Measurements from ENCODE around the gene CMSS1.

The CMSS1 gene

GRCh38 chr3:99817437-99818240, at the start of gene CMSS1:
TSS of gene CMSS1 (plus strand) at chr3:99817862.
- H3K4me3 ChIP-seq (ENCODE audit: low read depth, low read length), result peak within 1 kb of the TSS; percentile 86

- no peak overlapping the region for H3K4me3 ChIP-seq (ENCODE audit: low read depth, low read length)
Measured at GRCh38 chr3:99768126-99768525, 49.5 kb upstream of the CMSS1 start.

GRCh38 chr3:99768808-99769501, 48.7 kb upstream of the CMSS1 start:
- H3K4me3 ChIP-seq (ENCODE audit: low read depth, low read length), result no peak overlapping the region

- H3K4me3 ChIP-seq (ENCODE audit: low read depth, low read length), result no peak overlapping the region
Measured at GRCh38 chr3:99772171-99772570, 45.5 kb upstream of the CMSS1 start.

GRCh38 chr3:99772671-99773070, 45.0 kb upstream of the CMSS1 start:
- H3K4me3 ChIP-seq (ENCODE audit: low read depth, low read length), result no peak overlapping the region

- no peak overlapping the region for H3K4me3 ChIP-seq (ENCODE audit: low read depth, low read length)
Measured at GRCh38 chr3:99774467-99774866, 43.2 kb upstream of the CMSS1 start.

- H3K4me3 ChIP-seq (ENCODE audit: low read depth, low read length), result no peak overlapping the region
Measured at GRCh38 chr3:99776516-99777209, 41.0 kb upstream of the CMSS1 start.

- no peak overlapping the region for H3K4me3 ChIP-seq (ENCODE audit: low read depth, low read length)
Measured at GRCh38 chr3:99777210-99777549, 40.5 kb upstream of the CMSS1 start.

- H3K4me3 ChIP-seq (ENCODE audit: low read depth, low read length), result no peak overlapping the region
Measured at GRCh38 chr3:99777708-99778107, 40.0 kb upstream of the CMSS1 start.

GRCh38 chr3:99780749-99781148, 36.9 kb upstream of the CMSS1 start:
- no peak overlapping the region for H3K4me3 ChIP-seq (ENCODE audit: low read depth, low read length)

GRCh38 chr3:99781761-99782160, 35.9 kb upstream of the CMSS1 start:
- H3K4me3 ChIP-seq (ENCODE audit: low read depth, low read length), result no peak overlapping the region

GRCh38 chr3:99783011-99783573, 34.6 kb upstream of the CMSS1 start:
- H3K4me3 ChIP-seq (ENCODE audit: low read depth, low read length), result no peak overlapping the region

- H3K4me3 ChIP-seq (ENCODE audit: low read depth, low read length), result no peak overlapping the region
Measured at GRCh38 chr3:99789011-99789721, 28.5 kb upstream of the CMSS1 start.

- no peak overlapping the region for H3K4me3 ChIP-seq (ENCODE audit: low read depth, low read length)
Measured at GRCh38 chr3:99794485-99794884, 23.2 kb upstream of the CMSS1 start.

- no peak overlapping the region for H3K4me3 ChIP-seq (ENCODE audit: low read depth, low read length)
Measured at GRCh38 chr3:99795573-99795972, 22.1 kb upstream of the CMSS1 start.

- H3K4me3 ChIP-seq (ENCODE audit: low read depth, low read length), result no peak overlapping the region
Measured at GRCh38 chr3:99799422-99799821, 18.2 kb upstream of the CMSS1 start.

- no peak overlapping the region for H3K4me3 ChIP-seq (ENCODE audit: low read depth, low read length)
Measured at GRCh38 chr3:99803297-99803696, 14.4 kb upstream of the CMSS1 start.

- no peak overlapping the region for H3K4me3 ChIP-seq (ENCODE audit: low read depth, low read length)
Measured at GRCh38 chr3:99805160-99805559, 12.5 kb upstream of the CMSS1 start.

- H3K4me3 ChIP-seq (ENCODE audit: low read depth, low read length), result no peak overlapping the region
Measured at GRCh38 chr3:99808163-99808794, 9.4 kb upstream of the CMSS1 start.

- H3K4me3 ChIP-seq (ENCODE audit: low read depth, low read length), result no peak overlapping the region
Measured at GRCh38 chr3:99809565-99809964, 8.1 kb upstream of the CMSS1 start.
